ENCODE results near the gene FOS. TPM values are rescaled to one million over a fixed set of nuclear protein-coding genes. Genes with fewer than 3 reads are reported as not detected.

Gene FOS
- total and polyA plus RNA-seq, 2 of the 13 experiments (the other 11 are each of a cell fraction or from before 2014, with no cell fraction given): 15.9 to 24.2 TPM

- no peak for TF ChIP-seq TERF1 (CRISPR knock-in tag; IDR thresholded peaks at IDR 0.05)
- peak; percentile 54; the same call in 1 of the 2 replicates for TF ChIP-seq ISL2 (CRISPR knock-in tag; IDR thresholded peaks at IDR 0.05)
- TF ChIP-seq, protein P1, sequence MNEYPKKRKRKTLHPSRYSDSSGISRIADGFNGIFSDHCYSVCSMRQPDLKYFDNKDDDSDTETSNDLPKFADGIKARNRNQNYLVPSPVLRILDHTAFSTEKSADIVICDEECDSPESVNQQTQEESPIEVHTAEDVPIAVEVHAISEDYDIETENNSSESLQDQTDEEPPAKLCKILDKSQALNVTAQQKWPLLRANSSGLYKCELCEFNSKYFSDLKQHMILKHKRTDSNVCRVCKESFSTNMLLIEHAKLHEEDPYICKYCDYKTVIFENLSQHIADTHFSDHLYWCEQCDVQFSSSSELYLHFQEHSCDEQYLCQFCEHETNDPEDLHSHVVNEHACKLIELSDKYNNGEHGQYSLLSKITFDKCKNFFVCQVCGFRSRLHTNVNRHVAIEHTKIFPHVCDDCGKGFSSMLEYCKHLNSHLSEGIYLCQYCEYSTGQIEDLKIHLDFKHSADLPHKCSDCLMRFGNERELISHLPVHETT (CRISPR knock-in tag; conservative IDR thresholded peaks at IDR 0.05): no peak
- peak; percentile 40; the same call in 1 of the 2 replicates for TF ChIP-seq ELF3 (CRISPR knock-in tag; IDR thresholded peaks at IDR 0.05)
- 0 out of 2 replicates have a peak, but pooled peaks have one; percentile 31 for TF ChIP-seq TOPORS (CRISPR knock-in tag; IDR thresholded peaks at IDR 0.05)
- TF ChIP-seq ZNF550 (CRISPR knock-in tag; IDR thresholded peaks at IDR 0.05; ENCODE audit: borderline replicate concordance): no peak
- no peak for TF ChIP-seq ZSCAN22 (CRISPR knock-in tag; IDR thresholded peaks at IDR 0.05)
- no peak for TF ChIP-seq NFYC (CRISPR knock-in tag; IDR thresholded peaks at IDR 0.05)
- TF ChIP-seq ZBTB43 (CRISPR knock-in tag; conservative IDR thresholded peaks at IDR 0.05): 0 out of 2 replicates have a peak, but pooled peaks have one; percentile 61
- TF ChIP-seq, protein P2, sequence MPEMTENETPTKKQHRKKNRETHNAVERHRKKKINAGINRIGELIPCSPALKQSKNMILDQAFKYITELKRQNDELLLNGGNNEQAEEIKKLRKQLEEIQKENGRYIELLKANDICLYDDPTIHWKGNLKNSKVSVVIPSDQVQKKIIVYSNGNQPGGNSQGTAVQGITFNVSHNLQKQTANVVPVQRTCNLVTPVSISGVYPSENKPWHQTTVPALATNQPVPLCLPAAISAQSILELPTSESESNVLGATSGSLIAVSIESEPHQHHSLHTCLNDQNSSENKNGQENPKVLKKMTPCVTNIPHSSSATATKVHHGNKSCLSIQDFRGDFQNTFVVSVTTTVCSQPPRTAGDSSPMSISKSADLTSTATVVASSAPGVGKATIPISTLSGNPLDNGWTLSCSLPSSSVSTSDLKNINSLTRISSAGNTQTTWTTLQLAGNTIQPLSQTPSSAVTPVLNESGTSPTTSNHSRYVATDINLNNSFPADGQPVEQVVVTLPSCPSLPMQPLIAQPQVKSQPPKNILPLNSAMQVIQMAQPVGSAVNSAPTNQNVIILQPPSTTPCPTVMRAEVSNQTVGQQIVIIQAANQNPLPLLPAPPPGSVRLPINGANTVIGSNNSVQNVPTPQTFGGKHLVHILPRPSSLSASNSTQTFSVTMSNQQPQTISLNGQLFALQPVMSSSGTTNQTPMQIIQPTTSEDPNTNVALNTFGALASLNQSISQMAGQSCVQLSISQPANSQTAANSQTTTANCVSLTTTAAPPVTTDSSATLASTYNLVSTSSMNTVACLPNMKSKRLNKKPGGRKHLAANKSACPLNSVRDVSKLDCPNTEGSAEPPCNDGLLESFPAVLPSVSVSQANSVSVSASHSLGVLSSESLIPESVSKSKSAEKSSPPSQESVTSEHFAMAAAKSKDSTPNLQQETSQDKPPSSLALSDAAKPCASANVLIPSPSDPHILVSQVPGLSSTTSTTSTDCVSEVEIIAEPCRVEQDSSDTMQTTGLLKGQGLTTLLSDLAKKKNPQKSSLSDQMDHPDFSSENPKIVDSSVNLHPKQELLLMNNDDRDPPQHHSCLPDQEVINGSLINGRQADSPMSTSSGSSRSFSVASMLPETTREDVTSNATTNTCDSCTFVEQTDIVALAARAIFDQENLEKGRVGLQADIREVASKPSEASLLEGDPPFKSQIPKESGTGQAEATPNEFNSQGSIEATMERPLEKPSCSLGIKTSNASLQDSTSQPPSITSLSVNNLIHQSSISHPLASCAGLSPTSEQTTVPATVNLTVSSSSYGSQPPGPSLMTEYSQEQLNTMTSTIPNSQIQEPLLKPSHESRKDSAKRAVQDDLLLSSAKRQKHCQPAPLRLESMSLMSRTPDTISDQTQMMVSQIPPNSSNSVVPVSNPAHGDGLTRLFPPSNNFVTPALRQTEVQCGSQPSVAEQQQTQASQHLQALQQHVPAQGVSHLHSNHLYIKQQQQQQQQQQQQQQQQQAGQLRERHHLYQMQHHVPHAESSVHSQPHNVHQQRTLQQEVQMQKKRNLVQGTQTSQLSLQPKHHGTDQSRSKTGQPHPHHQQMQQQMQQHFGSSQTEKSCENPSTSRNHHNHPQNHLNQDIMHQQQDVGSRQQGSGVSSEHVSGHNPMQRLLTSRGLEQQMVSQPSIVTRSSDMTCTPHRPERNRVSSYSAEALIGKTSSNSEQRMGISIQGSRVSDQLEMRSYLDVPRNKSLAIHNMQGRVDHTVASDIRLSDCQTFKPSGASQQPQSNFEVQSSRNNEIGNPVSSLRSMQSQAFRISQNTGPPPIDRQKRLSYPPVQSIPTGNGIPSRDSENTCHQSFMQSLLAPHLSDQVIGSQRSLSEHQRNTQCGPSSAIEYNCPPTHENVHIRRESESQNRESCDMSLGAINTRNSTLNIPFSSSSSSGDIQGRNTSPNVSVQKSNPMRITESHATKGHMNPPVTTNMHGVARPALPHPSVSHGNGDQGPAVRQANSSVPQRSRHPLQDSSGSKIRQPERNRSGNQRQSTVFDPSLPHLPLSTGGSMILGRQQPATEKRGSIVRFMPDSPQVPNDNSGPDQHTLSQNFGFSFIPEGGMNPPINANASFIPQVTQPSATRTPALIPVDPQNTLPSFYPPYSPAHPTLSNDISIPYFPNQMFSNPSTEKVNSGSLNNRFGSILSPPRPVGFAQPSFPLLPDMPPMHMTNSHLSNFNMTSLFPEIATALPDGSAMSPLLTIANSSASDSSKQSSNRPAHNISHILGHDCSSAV (CRISPR knock-in tag; IDR thresholded peaks at IDR 0.05; ENCODE audit: borderline replicate concordance): no peak
- peak; percentile 15; the same call in 1 of the 2 replicates for TF ChIP-seq DR1 (CRISPR knock-in tag; IDR thresholded peaks at IDR 0.05)
- TF ChIP-seq ARID5B (CRISPR knock-in tag; IDR thresholded peaks at IDR 0.05): peak; percentile 41
Measured at GRCh38 chr14:75293920-75294648, 15.5 kb downstream of the FOS start (continued).
